Activated CD8-positive, alpha-beta memory T cell treated with anti-CD3 and anti-CD28 coated beads for 48 hours (primary cell): ENCODE results near the gene ACAP1.
"Not testable (repeated sequence)": the region's sequence is repeated elsewhere in the genome, so short reads cannot be mapped to it uniquely, and the experiment has no call there.

Source experiments
- DNase-seq, 3 experiments: peaks; one replicate each; pipeline ENCODE4 v3.0.0-alpha.2; 2020; ENCODE audit warnings: low read depth in 2 of 3, low spot score in 2 of 3

The ACAP1 gene

GRCh38 chr17:7352910-7353635, 16.7 kb downstream of the ACAP1 start:
- DNase-seq, result no peak

- DNase-seq, result no peak
Observed at GRCh38 chr17:7354262-7354843, 18.0 kb downstream of the ACAP1 start.

GRCh38 chr17:7355053-7355452, 18.7 kb downstream of the ACAP1 start, which contains the start of gene TMEM95:
Gene TMEM95 (plus strand): TSS chr17:7355156. CDS start chr17:7355205, 49 bp downstream.
- DNase-seq, result no peak

GRCh38 chr17:7355573-7355972, 19.2 kb downstream of the ACAP1 start:
- no peak for DNase-seq

- DNase-seq, result peak; percentile 67 to 73 (median 70)
Observed at GRCh38 chr17:7356072-7356549, 19.8 kb downstream of the ACAP1 start.

GRCh38 chr17:7356756-7357155, 20.4 kb downstream of the ACAP1 start:
- no peak for DNase-seq

GRCh38 chr17:7357381-7357780, 21.1 kb downstream of the ACAP1 start:
- no peak for DNase-seq

- no peak for DNase-seq
Observed at GRCh38 chr17:7361906-7362305, 25.6 kb downstream of the ACAP1 start.

- DNase-seq, result no peak
Observed at GRCh38 chr17:7363311-7363710, 27.0 kb downstream of the ACAP1 start.

- not testable (repeated sequence) for DNase-seq
Observed at GRCh38 chr17:7365963-7366362, 29.6 kb downstream of the ACAP1 start.

GRCh38 chr17:7367083-7367482, 30.8 kb downstream of the ACAP1 start:
- no peak for DNase-seq

GRCh38 chr17:7367918-7368598, 31.7 kb downstream of the ACAP1 start:
- DNase-seq, result no peak

GRCh38 chr17:7368599-7368994, 32.3 kb downstream of the ACAP1 start:
- DNase-seq, result not testable (repeated sequence)

GRCh38 chr17:7369825-7370224, 33.5 kb downstream of the ACAP1 start:
- no peak for DNase-seq

GRCh38 chr17:7370853-7371252, 34.5 kb downstream of the ACAP1 start:
- DNase-seq, result no peak

- no peak for DNase-seq
Observed at GRCh38 chr17:7374353-7374752, 38.0 kb downstream of the ACAP1 start.

- no peak for DNase-seq
Observed at GRCh38 chr17:7379134-7379533, 42.8 kb downstream of the ACAP1 start.

GRCh38 chr17:7380321-7380720, 44.0 kb downstream of the ACAP1 start:
- no peak for DNase-seq

GRCh38 chr17:7380855-7381683, 44.7 kb downstream of the ACAP1 start, which contains the start of gene TNK1:
Gene TNK1 (plus strand): TSS chr17:7381089. CDS start chr17:7382927, 1,838 bp downstream.
- no peak for DNase-seq

GRCh38 chr17:7382901-7383300, 46.6 kb downstream of the ACAP1 start:
- DNase-seq, result no peak

- DNase-seq, result no peak
Observed at GRCh38 chr17:7383371-7383741, 47.0 kb downstream of the ACAP1 start.
